H1 (cell line): ENCODE results near the gene CTBP2. TPM values are rescaled to one million over a fixed set of nuclear protein-coding genes. Genes with fewer than 3 reads are reported as not detected.

Experiments used
- CTCF ChIA-PET: fragments of 300-600 bp; sonication (Branson Sonifier 250); formaldehyde crosslinking; loops from one replicate; lab custom pipeline; 2021; ENCODE audit not compliant: partially characterized antibody; lab: Charles Lee
- POLR2A ChIA-PET: fragments of 300-600 bp; sonication (Branson Sonifier 250); formaldehyde crosslinking; loops from one replicate; lab custom pipeline; 2021; ENCODE audit warnings: inconsistent platforms; ENCODE audit not compliant: partially characterized antibody; lab: Charles Lee
- DNase-seq, 2 experiments: peaks; one replicate each; pipeline versions ENCODE4 v3.0.0 to v3.0.0-alpha.2; 2010 to 2022; ENCODE audit warnings: low spot score in 2 of 2, low read depth in 1 of 2, mixed read lengths in 1 of 2
- FAIRE-seq: peaks from 2 replicates; lab custom pipeline; 2011; peaks lifted over from hg19 to GRCh38; lab: Jason Lieb, UNC
- H2AFZ ChIP-seq: 2 replicates; pipeline ENCODE4 v1.8.1; 2012; ENCODE audit warnings: low read length, inconsistent platforms
- H2AK5ac ChIP-seq: 2 replicates; pipeline ENCODE4 v1.6.1; 2013; ENCODE audit warnings: low read depth, low read length
- H2BK120ac ChIP-seq: replicated peaks from 2 replicates; pipeline ENCODE3; 2013; ENCODE audit warnings: low read depth, low read length, inconsistent platforms
- H2BK12ac ChIP-seq: 2 replicates; pipeline ENCODE4 v1.6.1; 2013; ENCODE audit warnings: low read depth, low read length
- H2BK15ac ChIP-seq: 2 replicates; pipeline ENCODE4 v1.6.1; 2013; ENCODE audit warnings: low read length
- H2BK20ac ChIP-seq: 2 replicates; pipeline ENCODE4 v1.6.1; 2013; ENCODE audit warnings: low read length
- H2BK5ac ChIP-seq: 2 replicates; pipeline ENCODE4 v1.6.1; 2013; ENCODE audit warnings: low read depth, low read length
- H3K14ac ChIP-seq: 2 replicates; pipeline ENCODE4 v1.6.1; 2013; ENCODE audit warnings: inconsistent platforms; ENCODE audit not compliant: insufficient read length
- H3K18ac ChIP-seq: 2 replicates; pipeline ENCODE4 v1.6.1; 2013; ENCODE audit warnings: low read length; ENCODE audit errors: extremely low read depth
- H3K23ac ChIP-seq: 2 replicates; pipeline ENCODE4 v1.6.1; 2013; ENCODE audit warnings: inconsistent platforms; ENCODE audit not compliant: insufficient read length
- H3K23me2 ChIP-seq: 2 replicates; pipeline ENCODE4 v1.6.1; 2013; ENCODE audit warnings: low read depth, low read length
- H3K27ac ChIP-seq: 2 replicates; pipeline ENCODE4 v1.6.1; 2011; ENCODE audit warnings: low read depth, low read length, inconsistent platforms
- H3K27me3 ChIP-seq, 4 experiments: replicated peaks in 1 of 4; 1 replicate in 1 of 4; 2 replicates in 3 of 4; pipeline versions ENCODE4 v1.6.1 to v1.8.1; 2011 to 2013; ENCODE audit warnings: low read length in 3 of 4, mild to moderate bottlenecking in 3 of 4, inconsistent platforms in 2 of 4, mixed read lengths in 2 of 4, moderate library complexity in 1 of 4; ENCODE audit not compliant: control insufficient read depth in 3 of 4, insufficient read depth in 3 of 4; ENCODE audit errors: extremely low read depth in 1 of 4
- H3K36me3 ChIP-seq, 4 experiments: 2 replicates each; pipeline versions ENCODE4 v1.6.1 to v1.8.1; 2011 to 2013; ENCODE audit warnings: mild to moderate bottlenecking in 4 of 4, low read length in 3 of 4, moderate library complexity in 2 of 4, control low read depth in 1 of 4, inconsistent platforms in 1 of 4; ENCODE audit not compliant: insufficient read depth in 4 of 4, control insufficient read depth in 2 of 4
- H3K4ac ChIP-seq: replicated peaks from 2 replicates; pipeline ENCODE3; 2013; ENCODE audit warnings: low read length, low read depth, mixed read lengths, inconsistent platforms; ENCODE audit not compliant: insufficient read length
- H3K4me1 ChIP-seq, 4 experiments: replicated peaks in 1 of 4; 1 replicate in 1 of 4; 2 replicates in 3 of 4; pipeline versions ENCODE4 v1.6.1 to v1.8.1; 2011 to 2013; ENCODE audit warnings: low read length in 3 of 4, inconsistent platforms in 2 of 4, mixed read lengths in 1 of 4; ENCODE audit not compliant: insufficient read depth in 4 of 4, control insufficient read depth in 3 of 4
- H3K4me2 ChIP-seq, 2 experiments: 2 replicates each; pipeline versions ENCODE4 v1.6.1 to v1.8.1; 2011 to 2013; ENCODE audit warnings: low read depth in 2 of 2, low read length in 2 of 2, control low read depth in 1 of 2, inconsistent platforms in 1 of 2, mild to moderate bottlenecking in 1 of 2; ENCODE audit not compliant: insufficient read depth in 1 of 2
- H3K4me3 ChIP-seq, 4 experiments: fragments of 200-600, 300-600 bp in 1 of 4; sonication (generic), shearing (Covaris generic), sonication (Bioruptor Twin) in 1 of 4; 2 replicates each; pipeline versions ENCODE4 v1.5.1 to v1.8.1; 2011 to 2016; ENCODE audit warnings: low read length in 4 of 4, low read depth in 3 of 4, control low read depth in 2 of 4, inconsistent platforms in 2 of 4, mild to moderate bottlenecking in 2 of 4, mixed read lengths in 1 of 4, moderate library complexity in 1 of 4; ENCODE audit not compliant: insufficient read depth in 2 of 4; ENCODE audit errors: extremely low read depth in 1 of 4
- H3K56ac ChIP-seq: replicated peaks from 2 replicates; pipeline ENCODE3; 2013; ENCODE audit warnings: low read depth, mild to moderate bottlenecking, mixed read lengths, low read length, inconsistent platforms; ENCODE audit not compliant: insufficient read length
- H3K79me1 ChIP-seq: 2 replicates; pipeline ENCODE4 v1.6.1; 2013; ENCODE audit warnings: low read depth, low read length, control low read depth
- H3K79me2 ChIP-seq, 2 experiments: 2 replicates each; pipeline versions ENCODE4 v1.6.1 to v1.8.1; 2012 to 2013; ENCODE audit warnings: low read length in 2 of 2, mild to moderate bottlenecking in 2 of 2, inconsistent platforms in 1 of 2; ENCODE audit not compliant: insufficient read depth in 2 of 2, control insufficient read depth in 1 of 2
- H3K9ac ChIP-seq, 4 experiments: replicated peaks in 1 of 4; 1 replicate in 1 of 4; 2 replicates in 3 of 4; pipeline versions ENCODE4 v1.6.1 to v1.8.1; 2011 to 2013; ENCODE audit warnings: low read depth in 3 of 4, low read length in 3 of 4, control low read depth in 2 of 4, mild to moderate bottlenecking in 2 of 4, moderate library complexity in 2 of 4, inconsistent platforms in 1 of 4; ENCODE audit errors: extremely low read depth in 1 of 4
- H3K9me3 ChIP-seq, 2 experiments: 2 replicates each; pipeline versions ENCODE4 v1.6.1 to v1.8.1; 2012 to 2013; ENCODE audit warnings: mild to moderate bottlenecking in 2 of 2, moderate library complexity in 2 of 2, control low read depth in 1 of 2, inconsistent platforms in 1 of 2, low read depth in 1 of 2, low read length in 1 of 2, mixed read lengths in 1 of 2; ENCODE audit not compliant: insufficient read depth in 2 of 2
- H4K20me1 ChIP-seq, 2 experiments: replicated peaks in 1 of 2; 2 replicates each; pipeline versions ENCODE3 to v1.8.1; 2011 to 2013; ENCODE audit warnings: inconsistent platforms in 2 of 2, low read length in 2 of 2, mild to moderate bottlenecking in 1 of 2; ENCODE audit not compliant: insufficient read depth in 2 of 2, control insufficient read depth in 1 of 2
- H4K5ac ChIP-seq: 2 replicates; pipeline ENCODE4 v1.6.1; 2013; ENCODE audit warnings: low read length, low read depth, mixed read lengths, inconsistent platforms; ENCODE audit not compliant: insufficient read length
- H4K8ac ChIP-seq: 2 replicates; pipeline ENCODE4 v1.8.0; 2013; ENCODE audit warnings: mild to moderate bottlenecking, moderate library complexity, low read length, inconsistent platforms; ENCODE audit not compliant: insufficient read depth; ENCODE audit errors: extremely low read depth
- H4K91ac ChIP-seq: replicated peaks from 2 replicates; pipeline ENCODE3; 2013; ENCODE audit warnings: low read length, mixed read lengths, inconsistent platforms; ENCODE audit not compliant: insufficient read length
- BACH1 ChIP-seq: IDR thresholded peaks from 2 replicates; pipeline ENCODE4 v1.6.1; 2012; ENCODE audit warnings: low read length, improper control_type of control experiment
- CTBP2 ChIP-seq: IDR thresholded peaks from 2 replicates; pipeline ENCODE4 v1.7.0; 2011; ENCODE audit warnings: borderline replicate concordance, mild to moderate bottlenecking, moderate library complexity, mixed read lengths, low read length; ENCODE audit not compliant: insufficient read depth, insufficient read length
- E2F6 ChIP-seq: IDR thresholded peaks from 2 replicates; pipeline ENCODE4 v1.6.1; 2012; ENCODE audit warnings: inconsistent platforms
- NRF1 ChIP-seq: IDR thresholded peaks from 2 replicates; pipeline ENCODE4 v1.6.1; 2011; ENCODE audit warnings: mild to moderate bottlenecking, low read depth, low read length, improper control_type of control experiment
- SUZ12 ChIP-seq: fragments of 200-600 bp; sonication (generic); IDR thresholded peaks from 2 replicates; pipeline ENCODE4 v1.6.1; 2012; ENCODE audit warnings: mild to moderate bottlenecking, inconsistent platforms, low read length, moderate library complexity, mixed read lengths
- WGBS, 2 experiments: shearing (Covaris generic) in 1 of 2; methylation state at CpG; one replicate each; pipeline versions ENCODE4 v1.1.6 to v1.1.7; 2013 to 2015; ENCODE audit warnings: low lambda C conversion rate in 2 of 2, mixed read lengths in 2 of 2, inconsistent platforms in 1 of 2, low coverage in 1 of 2, missing lambda C conversion rate in 1 of 2; ENCODE audit not compliant: insufficient replicate concordance in 2 of 2, insufficient coverage in 1 of 2, insufficient read length in 1 of 2; ENCODE audit errors: extremely low coverage in 1 of 2, missing lambda C conversion rate in 1 of 2; 5-methylcytosine and 5-hydroxymethylcytosine counted together
- polyA plus RNA-seq, 7 experiments: library from polyadenylated mRNA; depleted of rRNA in 3 of 7; stranded (reverse) in 5 of 7; unstranded in 2 of 7; fragments of >200 nt in 5 of 7; fragments of 200-250 nt in 2 of 7; gene quantifications; 1 replicate in 5 of 7; 2 replicates in 1 of 7; 4 replicates in 1 of 7; pipeline versions ENCODE4 v1.2.1 to v1.2.3, GENCODE V29; 2011 to 2013; ENCODE audit warnings: missing spikeins in 2 of 7, mixed read lengths in 2 of 7
- total RNA-seq: library from RNA; stranded (reverse); fragmentation: NEBNext Ultra II Directional; extraction: Animal tissue kit (Norgen Biotek cat#: 25700); gene quantifications from 2 replicates; pipeline ENCODE4 v1.2.1, GENCODE V29; 2021
- TF ChIP-seq, protein P1 (sequence below): IDR thresholded peaks from 2 replicates; pipeline ENCODE4 v1.6.1; 2011; ENCODE audit warnings: low read length, improper control_type of control experiment

Gene CTBP2
- total and polyA plus RNA-seq, 2 of the 8 experiments (the other 6 are each of a cell fraction or from before 2014, with no cell fraction given): 208 to 221 TPM

DNA sequence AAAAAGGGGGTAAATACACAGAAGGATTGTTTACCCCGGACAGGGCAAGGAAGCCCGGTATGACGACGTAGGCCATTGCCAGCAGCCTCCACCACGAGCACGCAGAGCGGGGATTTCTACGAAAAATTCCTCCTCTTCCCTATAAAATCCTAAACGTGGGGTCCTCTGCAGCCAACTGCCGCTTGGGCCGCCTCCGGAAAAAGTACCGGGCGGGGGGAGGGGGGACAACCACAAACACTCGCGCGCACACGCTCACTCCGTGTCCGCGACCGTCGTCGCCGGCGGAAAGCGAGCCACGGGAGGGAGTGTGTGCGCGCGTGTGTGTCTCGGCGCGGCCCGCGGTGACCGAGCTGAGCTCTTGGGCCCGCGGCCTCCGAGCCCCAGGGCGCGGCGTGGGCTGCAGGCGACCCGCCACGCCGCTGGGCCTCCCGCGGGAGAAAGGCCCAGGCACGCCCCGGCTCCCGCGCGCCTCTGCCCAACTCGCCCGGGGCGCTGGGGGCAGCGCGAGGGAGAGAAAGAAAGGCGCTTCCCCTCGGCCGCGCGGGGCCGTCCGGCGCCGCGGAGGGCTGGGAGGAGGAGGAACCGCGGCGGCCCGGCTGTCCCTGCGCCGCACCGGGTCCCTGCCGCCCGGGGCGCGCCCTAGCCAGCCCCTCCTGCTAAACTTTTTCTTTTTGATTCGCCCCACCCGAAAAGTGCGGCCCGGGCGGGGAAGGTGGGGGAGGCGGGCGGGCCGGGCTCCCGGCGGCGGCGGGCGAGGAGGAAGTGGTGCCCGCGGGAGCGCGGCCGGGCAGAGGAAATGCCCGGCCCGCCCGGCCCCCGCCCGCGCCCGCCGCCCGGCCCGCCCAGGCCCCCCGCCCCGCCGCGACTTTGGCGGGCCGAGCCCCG is 1.5 kb downstream of the CTBP2 start:
- Histone ChIP-seq H4K91ac (no peak overlapping the region), H3K4me2 (peak overlapping the region; percentile 79 to 84), H2BK15ac (no peak overlapping the region), H3K9ac (peak overlapping the region; percentile 77 to 97 (median 82)), H4K20me1 (peaks cover 0 to 6% of the 10 kb centered on the region in 2 experiments), H3K36me3 (peaks cover 0 to 5% (median 2%) of the 10 kb centered on the region in 4 experiments; a peak in 2 of 8 replicates), H2AK5ac (peak overlapping the region; percentile 15; the same call in 1 of the 2 replicates), H3K23ac (no peak overlapping the region), H3K56ac (peak overlapping the region; percentile 88), H3K79me1 (no peaks in the 10 kb centered on the region; the same call in 1 of the 2 replicates), H2BK5ac (peak overlapping the region; percentile 77; the same call in 1 of the 2 replicates), H4K5ac (peak overlapping the region; percentile 50), H2BK120ac (no peak overlapping the region), H3K27ac (peak overlapping the region; percentile 82; the same call in 1 of the 2 replicates), H2BK12ac (peak overlapping the region; percentile 77; the same call in 1 of the 2 replicates), H3K79me2 (peaks cover 43 to 64% of the 10 kb centered on the region in 2 experiments), H3K27me3 (no peaks in the 10 kb centered on the region), H2AFZ (no peak overlapping the region), H2BK20ac (no peak overlapping the region), H3K4me1 (peaks cover 8 to 16% (median 12%) of the 10 kb centered on the region in 4 experiments), H3K14ac (no peak overlapping the region), H3K23me2 (peaks cover 13% of the 10 kb centered on the region; the same call in 1 of the 2 replicates), H3K18ac (peak overlapping the region; percentile 87), H3K4ac (no peak overlapping the region), H3K4me3 (peak overlapping the region; percentile 72 to 95 (median 85)), H4K8ac (peak overlapping the region; percentile 53), H3K9me3 (no peaks in the 10 kb centered on the region)
- no peak for FAIRE-seq
- peak in 1 of 2 experiments; percentile 35 for DNase-seq
- WGBS, 2 experiments: 1% methylated on average over 13 of the region's 115 CpGs; no CpG with 5 or more reads in 1 of the 2 experiments
- POLR2A ChIA-PET: interaction anchor here (1.0 to 3.0 kb wide), 4 partner anchors 11 to 73 kb away, joined by 3 to 13 read pairs (median 6); no protein-coding TSS in a partner anchor
- CTCF ChIA-PET: no interaction called here
- TF ChIP-seq BACH1: 0 out of 2 replicates have a peak, but pooled peaks have one; percentile 5
- TF ChIP-seq SUZ12: no peak
- no peak for TF ChIP-seq E2F6
- TF ChIP-seq NRF1: no peak
- TF ChIP-seq CTBP2: no peak
- TF ChIP-seq, protein P1, sequence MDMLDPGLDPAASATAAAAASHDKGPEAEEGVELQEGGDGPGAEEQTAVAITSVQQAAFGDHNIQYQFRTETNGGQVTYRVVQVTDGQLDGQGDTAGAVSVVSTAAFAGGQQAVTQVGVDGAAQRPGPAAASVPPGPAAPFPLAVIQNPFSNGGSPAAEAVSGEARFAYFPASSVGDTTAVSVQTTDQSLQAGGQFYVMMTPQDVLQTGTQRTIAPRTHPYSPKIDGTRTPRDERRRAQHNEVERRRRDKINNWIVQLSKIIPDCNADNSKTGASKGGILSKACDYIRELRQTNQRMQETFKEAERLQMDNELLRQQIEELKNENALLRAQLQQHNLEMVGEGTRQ: no peak
